Neuronal stem cell (in vitro differentiated cells): Measurements from ENCODE around the gene SIGMAR1.

Experiments used
- DNase-seq: peaks from one replicate; pipeline ENCODE4 v3.0.0-alpha.2; 2013; ENCODE audit warnings: low spot score
- H2AFZ ChIP-seq: one replicate; pipeline ENCODE4 v1.6.1; 2013; ENCODE audit warnings: mild to moderate bottlenecking, low read length, inconsistent platforms
- H2AK5ac ChIP-seq: 2 replicates; pipeline ENCODE4 v1.6.1; 2013; ENCODE audit warnings: low read depth, mild to moderate bottlenecking, inconsistent platforms, low read length, moderate library complexity, mixed read lengths
- H2BK120ac ChIP-seq: 2 replicates; pipeline ENCODE4 v1.6.1; 2013; ENCODE audit warnings: low read depth, mild to moderate bottlenecking, inconsistent platforms, low read length, moderate library complexity, mixed read lengths
- H2BK12ac ChIP-seq: one replicate; pipeline ENCODE4 v1.6.1; 2013; ENCODE audit warnings: low read length, inconsistent platforms
- H2BK15ac ChIP-seq: 2 replicates; pipeline ENCODE4 v1.6.1; 2013; ENCODE audit warnings: mild to moderate bottlenecking, low read length, inconsistent platforms, mixed read lengths
- H2BK5ac ChIP-seq: one replicate; pipeline ENCODE4 v1.6.1; 2013; ENCODE audit warnings: inconsistent platforms, mild to moderate bottlenecking, low read length, moderate library complexity
- H3K14ac ChIP-seq: one replicate; pipeline ENCODE4 v1.6.1; 2013; ENCODE audit warnings: low read length, inconsistent platforms
- H3K18ac ChIP-seq: 2 replicates; pipeline ENCODE4 v1.6.1; 2013; ENCODE audit warnings: low read length, inconsistent platforms
- H3K23ac ChIP-seq: 2 replicates; pipeline ENCODE4 v1.6.1; 2013; ENCODE audit warnings: low read depth, mild to moderate bottlenecking, mixed read lengths, low read length, inconsistent platforms; ENCODE audit not compliant: poor library complexity
- H3K27ac ChIP-seq: replicated peaks from 3 replicates; pipeline ENCODE4 v1.5.1; 2013; ENCODE audit warnings: low read length, inconsistent platforms
- H3K27me3 ChIP-seq, 3 experiments: 2 replicates each; pipeline ENCODE4 v1.6.1; 2013; ENCODE audit warnings: low read length in 3 of 3, mild to moderate bottlenecking in 2 of 3, inconsistent platforms in 1 of 3, low read depth in 1 of 3, mixed read lengths in 1 of 3, moderate library complexity in 1 of 3; ENCODE audit not compliant: control insufficient read depth in 3 of 3, insufficient read depth in 3 of 3
- H3K36me3 ChIP-seq, 2 donors: replicated peaks in 1 of 2; 2 replicates each; pipeline ENCODE4 v1.6.1; 2013; ENCODE audit warnings: low read length in 2 of 2; ENCODE audit not compliant: control insufficient read depth in 2 of 2, insufficient read depth in 2 of 2
- H3K4ac ChIP-seq: 2 replicates; pipeline ENCODE4 v1.6.1; 2013; ENCODE audit warnings: inconsistent platforms, mild to moderate bottlenecking, low read length, moderate library complexity
- H3K4me1 ChIP-seq, 2 donors: 1 replicate in 1 of 2; 2 replicates in 1 of 2; pipeline ENCODE4 v1.6.1; 2013; ENCODE audit warnings: low read length in 2 of 2, low read depth in 1 of 2; ENCODE audit not compliant: control insufficient read depth in 2 of 2, insufficient read depth in 1 of 2
- H3K4me2 ChIP-seq: one replicate; pipeline ENCODE4 v1.6.1; 2013; ENCODE audit warnings: mild to moderate bottlenecking, low read length, inconsistent platforms; ENCODE audit not compliant: insufficient read depth, poor library complexity, severe bottlenecking
- H3K4me3 ChIP-seq, 2 donors: 2 replicates each; pipeline ENCODE4 v1.5.1; 2013; ENCODE audit warnings: low read length in 2 of 2, mild to moderate bottlenecking in 2 of 2, inconsistent platforms in 1 of 2, moderate library complexity in 1 of 2
- H3K79me1 ChIP-seq: one replicate; pipeline ENCODE4 v1.6.1; 2013; ENCODE audit warnings: low read depth, mild to moderate bottlenecking, inconsistent platforms, low read length, moderate library complexity
- H3K9ac ChIP-seq: one replicate; pipeline ENCODE4 v1.6.1; 2013; ENCODE audit warnings: mild to moderate bottlenecking, low read depth, low read length, inconsistent platforms; ENCODE audit not compliant: poor library complexity
- H3K9me3 ChIP-seq, 2 donors: replicated peaks in 1 of 2; 2 replicates each; pipeline versions ENCODE3 to v1.6.1; 2013; ENCODE audit warnings: low read length in 2 of 2, mild to moderate bottlenecking in 2 of 2, inconsistent platforms in 1 of 2, low read depth in 1 of 2, mixed read lengths in 1 of 2, moderate library complexity in 1 of 2; ENCODE audit not compliant: control insufficient read depth in 2 of 2, insufficient read depth in 1 of 2
- H4K8ac ChIP-seq: one replicate; pipeline ENCODE4 v1.6.1; 2013; ENCODE audit warnings: low read depth, mild to moderate bottlenecking, inconsistent platforms, low read length, moderate library complexity
- H4K91ac ChIP-seq: one replicate; pipeline ENCODE4 v1.6.1; 2013; ENCODE audit warnings: low read length, low read depth, mild to moderate bottlenecking, inconsistent platforms; ENCODE audit not compliant: poor library complexity
- WGBS, 2 donors: extraction: QIAGEN DNeasy Blood & Tissue Kit; methylation state at CpG; one replicate each; pipeline ENCODE4 v1.1.7; 2013; ENCODE audit warnings: missing lambda C conversion rate in 2 of 2, mixed read lengths in 1 of 2; ENCODE audit not compliant: insufficient read length in 2 of 2, insufficient replicate concordance in 1 of 2; ENCODE audit errors: extremely low coverage in 2 of 2; 5-methylcytosine and 5-hydroxymethylcytosine counted together

SIGMAR1 gene

DNA sequence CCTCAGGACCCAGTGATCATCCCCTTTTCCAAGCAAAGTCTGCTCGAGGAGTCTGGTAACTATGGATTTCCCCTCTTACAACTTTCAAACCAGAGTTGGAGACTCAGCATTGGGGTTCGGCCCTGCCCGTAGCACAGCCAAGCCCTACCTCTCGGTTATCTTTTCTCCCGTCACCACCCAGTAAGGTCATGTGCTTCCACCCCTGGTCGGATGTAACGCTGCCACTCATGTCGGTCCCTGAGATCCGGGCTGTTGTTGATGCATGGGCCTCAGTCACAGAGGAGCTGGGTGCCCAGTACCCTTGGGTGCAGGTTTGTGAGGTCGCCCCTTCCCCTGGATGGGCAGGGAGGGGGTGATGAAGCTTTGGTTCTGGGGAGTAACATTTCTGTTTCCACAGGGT is 10.1 kb upstream of the SIGMAR1 start:
- H2AFZ ChIP-seq = no peak overlapping the region
- H3K9me3 ChIP-seq = peaks cover 0 to 2% of the 10 kb centered on the region in 2 donors
- DNase-seq = no peak
- H3K36me3 ChIP-seq = peaks cover 19 to 23% of the 10 kb centered on the region in 2 donors
- no peak overlapping the region for H2BK15ac ChIP-seq
- H2BK120ac ChIP-seq = no peak overlapping the region
- peaks cover 1% of the 10 kb centered on the region for H3K79me1 ChIP-seq
- no peak overlapping the region for H3K27ac ChIP-seq
- peak overlapping the region; percentile 39 for H2BK5ac ChIP-seq
- H3K4ac ChIP-seq = no peak overlapping the region
- no peak overlapping the region for H3K23ac ChIP-seq
- H4K8ac ChIP-seq = no peak overlapping the region
- no peak overlapping the region for H4K91ac ChIP-seq
- H3K9ac ChIP-seq = peak overlapping the region; percentile 95
- peak overlapping the region in 1 of 2 donors; percentile 81 for H3K4me3 ChIP-seq
- H3K18ac ChIP-seq = no peak overlapping the region
- peak overlapping the region; percentile 29 for H2AK5ac ChIP-seq
- no peak overlapping the region for H3K14ac ChIP-seq
- H3K4me2 ChIP-seq = peak overlapping the region; percentile 89
- no CpG with 5 or more reads among the region's 10 CpGs for WGBS, 2 donors
- peaks cover 29 to 30% of the 10 kb centered on the region in 2 donors for H3K4me1 ChIP-seq
- H2BK12ac ChIP-seq = no peak overlapping the region
- H3K27me3 ChIP-seq = no peaks in the 10 kb centered on the region

DNA sequence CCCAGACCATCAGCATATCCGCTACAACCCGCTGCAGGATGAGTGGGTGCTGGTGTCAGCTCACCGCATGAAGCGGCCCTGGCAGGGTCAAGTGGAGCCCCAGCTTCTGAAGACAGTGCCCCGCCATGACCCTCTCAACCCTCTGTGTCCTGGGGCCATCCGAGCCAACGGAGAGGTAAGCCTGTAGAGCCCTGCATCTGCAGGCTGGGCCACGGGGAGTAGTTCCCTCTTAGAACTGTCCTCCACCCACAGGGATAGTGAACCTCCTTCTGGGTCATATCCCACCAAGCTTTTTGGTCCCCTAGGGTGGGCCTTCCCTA is 9.5 kb upstream of the SIGMAR1 start:
- H3K36me3 ChIP-seq = peaks cover 19 to 23% of the 10 kb centered on the region in 2 donors
- H4K8ac ChIP-seq = no peak overlapping the region
- no peak overlapping the region for H3K4ac ChIP-seq
- H4K91ac ChIP-seq = no peak overlapping the region
- peak overlapping the region; percentile 95 for H3K27ac ChIP-seq
- peak overlapping the region; percentile 95 for H3K9ac ChIP-seq
- DNase-seq = no peak
- peak overlapping the region; percentile 89 for H3K4me2 ChIP-seq
- peak overlapping the region; percentile 13 for H2BK5ac ChIP-seq
- H3K4me1 ChIP-seq = peaks cover 23 to 24% of the 10 kb centered on the region in 2 donors
- peaks cover 0 to 2% of the 10 kb centered on the region in 2 donors for H3K9me3 ChIP-seq
- peak overlapping the region; percentile 5 for H3K14ac ChIP-seq
- H2BK12ac ChIP-seq = no peak overlapping the region
- H2BK15ac ChIP-seq = no peak overlapping the region
- peak overlapping the region; percentile 81 to 87 for H3K4me3 ChIP-seq
- peak overlapping the region; percentile 96 for H2AFZ ChIP-seq
- H3K27me3 ChIP-seq = no peaks in the 10 kb centered on the region
- WGBS, 2 donors = no CpG with 5 or more reads among the region's 8 CpGs
- H3K79me1 ChIP-seq = no peaks in the 10 kb centered on the region
- H3K18ac ChIP-seq = peak overlapping the region; percentile 49
- H2BK120ac ChIP-seq = no peak overlapping the region
- peak overlapping the region; percentile 9 for H2AK5ac ChIP-seq
- H3K23ac ChIP-seq = no peak overlapping the region

DNA sequence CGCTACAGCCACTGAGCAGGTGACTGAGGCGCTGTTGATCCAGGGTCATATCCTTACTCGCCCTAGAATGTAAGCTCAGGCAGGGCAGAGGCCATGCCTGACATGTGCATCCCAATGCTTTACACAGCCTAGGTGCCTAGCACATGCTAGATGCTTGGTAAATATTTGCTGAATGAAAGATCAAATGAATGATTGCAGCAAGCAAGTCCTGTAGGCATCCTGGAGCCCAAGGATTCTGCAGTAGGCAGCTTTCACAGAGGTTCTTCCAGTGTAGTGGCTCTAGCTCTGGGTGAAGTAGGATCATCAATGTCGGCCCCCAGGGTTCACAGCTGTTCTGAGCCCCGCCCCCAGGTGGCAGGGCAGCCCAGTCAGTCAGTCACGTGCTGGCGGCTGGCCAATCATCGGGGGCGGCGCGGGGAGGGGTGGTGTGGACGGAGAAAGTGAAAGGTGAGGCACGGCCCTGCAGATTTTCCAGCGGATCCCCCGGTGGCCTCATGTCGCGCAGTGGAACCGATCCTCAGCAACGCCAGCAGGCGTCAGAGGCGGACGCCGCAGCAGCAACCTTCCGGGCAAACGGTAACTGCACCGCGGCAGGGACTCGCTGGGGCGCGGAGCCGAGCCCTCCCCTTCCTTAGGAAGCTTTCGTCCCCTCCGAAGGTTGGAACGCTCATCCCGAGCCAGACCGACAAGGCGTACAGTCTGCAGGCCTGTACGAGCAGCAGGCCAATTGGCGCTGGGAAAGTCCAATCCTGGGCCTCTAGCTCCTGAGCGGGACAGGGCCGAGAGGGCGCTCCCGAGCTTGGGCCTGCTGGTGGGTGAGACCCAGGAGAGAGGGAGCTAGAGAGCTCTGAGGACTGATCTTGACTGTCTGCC is 8.9 kb upstream of the SIGMAR1 start, which contains the start of gene GALT:
Gene GALT, plus strand, starts transcription at position 465 of the 873 bp plus-strand sequence. Its CDS starts 30 bp downstream, at position 495.
- WGBS, 2 donors = no CpG with 5 or more reads among the region's 43 CpGs
- Histone ChIP-seq H2AK5ac (peak within 1 kb of the TSS; percentile 66), H3K27ac (peak within 1 kb of the TSS; percentile 95), H2BK12ac (no peak within 1 kb of the TSS), H3K79me1 (no peaks in the 10 kb centered on the region), H3K4me3 (peak within 1 kb of the TSS; percentile 81 to 87), H3K4me1 (peaks cover 20 to 22% of the 10 kb centered on the region in 2 donors), H4K8ac (peak within 1 kb of the TSS; percentile 88), H3K23ac (no peak within 1 kb of the TSS), H2AFZ (peak within 1 kb of the TSS; percentile 96), H3K14ac (peak within 1 kb of the TSS; percentile 94), H3K9me3 (peaks cover 0 to 2% of the 10 kb centered on the region in 2 donors), H3K27me3 (no peaks in the 10 kb centered on the region), H3K4ac (no peak within 1 kb of the TSS), H3K4me2 (peak within 1 kb of the TSS; percentile 89), H3K18ac (peak within 1 kb of the TSS; percentile 92), H2BK5ac (peak within 1 kb of the TSS; percentile 21), H3K36me3 (peaks cover 19 to 23% of the 10 kb centered on the region in 2 donors), H3K9ac (peak within 1 kb of the TSS; percentile 95), H2BK15ac (no peak within 1 kb of the TSS), H2BK120ac (no peak within 1 kb of the TSS), H4K91ac (peak within 1 kb of the TSS; percentile 40)
- peak; percentile 83 for DNase-seq

GRCh38 chr9:34644766-34645314 is 7.3 kb upstream of the SIGMAR1 start:
- Histone ChIP-seq H3K18ac (no peak overlapping the region), H3K9me3 (peaks cover 0 to 2% of the 10 kb centered on the region in 2 donors), H3K4me1 (peaks cover 12 to 16% of the 10 kb centered on the region in 2 donors), H3K4ac (no peak overlapping the region), H3K27me3 (no peaks in the 10 kb centered on the region), H3K27ac (no peak overlapping the region), H2AK5ac (no peak overlapping the region), H2BK5ac (no peak overlapping the region), H3K36me3 (peaks cover 19% of the 10 kb centered on the region in 2 donors), H3K4me3 (no peak overlapping the region), H3K79me1 (no peaks in the 10 kb centered on the region), H3K9ac (no peak overlapping the region), H3K4me2 (no peak overlapping the region), H2AFZ (no peak overlapping the region), H4K8ac (no peak overlapping the region), H2BK120ac (no peak overlapping the region), H2BK15ac (no peak overlapping the region), H2BK12ac (no peak overlapping the region), H4K91ac (no peak overlapping the region), H3K14ac (no peak overlapping the region), H3K23ac (no peak overlapping the region)
- DNase-seq = no peak
